Body of pancreas (tissue), 4 donors: ENCODE data around the gene MAGI1.

Experiments used
- POLR2A ChIP-seq, 3 donors: fragments of 450-650 bp; IDR thresholded peaks; one replicate each; pipeline ENCODE4 v1.6.1; 2016; ENCODE audit warnings: antibody characterized with exemption in 3 of 3, mild to moderate bottlenecking in 2 of 3
- TF ChIP-seq, protein P1 (sequence below), 7 experiments: fragments of 450-650 bp in 4 of 7; fragments of 200-600 bp in 3 of 7; sonication (generic) in 3 of 7; IDR thresholded peaks; one replicate each; pipeline ENCODE4 v1.5.1; 2016 to 2019; ENCODE audit warnings: antibody characterized with exemption in 7 of 7

DNA sequence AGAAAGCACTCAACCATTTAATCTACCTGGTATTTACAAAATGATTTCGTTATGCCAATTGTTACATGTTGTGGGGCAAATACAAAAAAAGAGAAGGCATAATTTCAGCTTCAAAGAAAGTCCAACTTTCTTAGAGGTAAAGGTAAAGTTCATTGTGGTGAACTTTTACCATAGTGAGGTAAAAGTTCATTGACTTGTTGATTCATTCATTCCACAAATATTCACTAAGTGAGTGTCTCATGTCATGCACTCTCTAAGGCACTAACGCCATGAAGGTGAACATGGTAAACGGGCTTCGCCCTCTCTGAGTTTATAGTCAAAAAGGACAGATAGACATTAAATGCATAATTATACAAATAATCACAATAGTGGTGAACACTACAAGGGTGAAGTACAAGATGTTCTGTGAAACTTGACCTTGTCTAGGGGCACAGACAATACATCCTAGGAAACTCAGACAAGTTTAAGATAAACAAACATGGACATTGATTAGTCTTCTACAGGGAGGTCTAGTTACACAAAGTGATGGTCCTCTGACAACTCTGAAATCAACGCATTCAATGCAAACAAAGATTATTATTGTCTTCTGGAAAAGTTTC is 378.6 kb downstream of the MAGI1 start:
- TF ChIP-seq, protein P1, sequence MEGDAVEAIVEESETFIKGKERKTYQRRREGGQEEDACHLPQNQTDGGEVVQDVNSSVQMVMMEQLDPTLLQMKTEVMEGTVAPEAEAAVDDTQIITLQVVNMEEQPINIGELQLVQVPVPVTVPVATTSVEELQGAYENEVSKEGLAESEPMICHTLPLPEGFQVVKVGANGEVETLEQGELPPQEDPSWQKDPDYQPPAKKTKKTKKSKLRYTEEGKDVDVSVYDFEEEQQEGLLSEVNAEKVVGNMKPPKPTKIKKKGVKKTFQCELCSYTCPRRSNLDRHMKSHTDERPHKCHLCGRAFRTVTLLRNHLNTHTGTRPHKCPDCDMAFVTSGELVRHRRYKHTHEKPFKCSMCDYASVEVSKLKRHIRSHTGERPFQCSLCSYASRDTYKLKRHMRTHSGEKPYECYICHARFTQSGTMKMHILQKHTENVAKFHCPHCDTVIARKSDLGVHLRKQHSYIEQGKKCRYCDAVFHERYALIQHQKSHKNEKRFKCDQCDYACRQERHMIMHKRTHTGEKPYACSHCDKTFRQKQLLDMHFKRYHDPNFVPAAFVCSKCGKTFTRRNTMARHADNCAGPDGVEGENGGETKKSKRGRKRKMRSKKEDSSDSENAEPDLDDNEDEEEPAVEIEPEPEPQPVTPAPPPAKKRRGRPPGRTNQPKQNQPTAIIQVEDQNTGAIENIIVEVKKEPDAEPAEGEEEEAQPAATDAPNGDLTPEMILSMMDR (IDR thresholded peaks at IDR 0.05) = no peak
- no peak for TF ChIP-seq POLR2A (IDR thresholded peaks at IDR 0.05)
